Right hindlimb (tissue), 1 donor: Measurements from ENCODE around the gene GTSE1.
A peak's percentile ranks its signal among the peaks of the same experiment; 100 is the strongest.

Source experiments
- DNase-seq: peaks from one replicate; pipeline ENCODE4 v3.0.0-alpha.2; 2018

The GTSE1 gene

DNA sequence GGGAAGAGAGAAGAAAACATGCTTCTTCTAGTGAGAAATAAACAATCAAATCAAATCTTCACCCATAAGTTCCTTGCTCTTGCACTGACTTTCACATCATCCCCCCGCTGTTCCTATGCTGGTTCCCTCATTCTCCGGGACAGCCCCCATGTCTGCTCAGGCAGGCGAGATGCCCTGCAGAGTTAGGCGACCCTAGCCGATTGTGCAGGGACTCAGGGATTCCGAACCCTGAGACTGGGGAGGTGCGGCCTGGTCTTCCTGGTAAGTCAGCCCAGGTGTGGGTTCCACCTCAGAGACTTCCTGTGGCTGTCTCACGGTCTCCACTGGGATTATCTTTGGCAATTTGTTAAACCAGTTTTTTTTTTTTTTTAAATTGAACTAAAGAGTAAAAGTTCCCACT lies 22.3 kb upstream of the GTSE1 start:
- DNase-seq = no peak

- DNase-seq = no peak
Measured at GRCh38 chr22:46275455-46276122, 21.1 kb upstream of the GTSE1 start.

DNA sequence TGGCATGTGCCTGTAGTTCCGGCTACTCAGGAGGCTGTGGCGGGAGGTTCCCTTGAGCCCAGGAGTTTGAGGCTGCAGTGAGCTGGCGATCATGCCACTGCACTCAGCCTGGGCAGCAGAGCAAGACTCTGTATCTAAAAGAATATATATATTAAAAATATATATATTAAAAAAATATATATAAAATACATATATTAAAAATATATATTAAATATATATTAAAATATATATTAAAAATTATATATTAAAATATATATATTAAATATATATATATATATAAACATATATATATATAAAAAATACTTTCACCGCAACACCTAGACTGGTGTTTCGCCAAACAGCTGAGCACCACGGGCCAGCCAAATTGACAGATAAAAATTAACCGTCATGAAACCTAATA lies 20.1 kb upstream of the GTSE1 start:
- no peak for DNase-seq

GRCh38 chr22:46278656-46279645 lies 17.7 kb upstream of the GTSE1 start:
- no peak for DNase-seq

DNA sequence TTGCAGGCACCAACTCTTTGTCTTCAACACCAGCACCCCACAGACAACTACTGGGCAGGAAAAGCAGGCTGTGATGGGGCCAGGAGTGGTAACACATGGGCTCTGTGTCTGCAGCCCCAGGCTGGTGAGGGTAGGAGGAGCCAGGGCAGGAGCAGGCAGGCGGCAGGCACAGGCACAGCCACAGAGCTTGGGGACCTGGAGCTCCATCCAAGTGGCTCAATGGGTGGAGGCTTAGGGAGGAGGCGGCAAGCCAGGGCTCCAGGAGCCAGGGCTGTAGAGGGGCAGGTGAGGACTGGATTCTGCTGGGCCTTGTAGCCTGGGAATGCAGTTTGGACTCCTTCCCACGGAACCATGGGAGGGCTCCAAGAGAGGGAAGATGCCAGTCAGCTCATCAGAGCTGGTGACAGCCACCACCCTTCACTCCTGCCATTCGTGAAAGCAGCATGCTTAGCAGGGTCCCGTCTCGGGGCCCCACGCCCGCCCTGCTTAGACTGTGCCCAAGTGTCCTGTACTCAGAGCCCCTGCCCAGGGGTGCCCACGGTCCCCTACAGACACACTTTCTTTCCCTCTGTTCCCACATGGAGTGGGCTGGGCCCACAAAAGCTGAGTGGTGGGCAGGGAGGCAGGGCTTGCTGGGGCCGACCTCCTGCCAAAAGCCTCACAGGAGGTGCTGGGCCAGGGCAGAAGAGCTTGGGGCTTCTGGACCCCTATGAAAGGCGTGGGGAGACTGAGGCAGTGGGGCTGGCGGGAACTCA lies 16.4 kb upstream of the GTSE1 start:
- DNase-seq = no peak

- no peak for DNase-seq
Measured at GRCh38 chr22:46280999-46281623, 15.6 kb upstream of the GTSE1 start.

DNA sequence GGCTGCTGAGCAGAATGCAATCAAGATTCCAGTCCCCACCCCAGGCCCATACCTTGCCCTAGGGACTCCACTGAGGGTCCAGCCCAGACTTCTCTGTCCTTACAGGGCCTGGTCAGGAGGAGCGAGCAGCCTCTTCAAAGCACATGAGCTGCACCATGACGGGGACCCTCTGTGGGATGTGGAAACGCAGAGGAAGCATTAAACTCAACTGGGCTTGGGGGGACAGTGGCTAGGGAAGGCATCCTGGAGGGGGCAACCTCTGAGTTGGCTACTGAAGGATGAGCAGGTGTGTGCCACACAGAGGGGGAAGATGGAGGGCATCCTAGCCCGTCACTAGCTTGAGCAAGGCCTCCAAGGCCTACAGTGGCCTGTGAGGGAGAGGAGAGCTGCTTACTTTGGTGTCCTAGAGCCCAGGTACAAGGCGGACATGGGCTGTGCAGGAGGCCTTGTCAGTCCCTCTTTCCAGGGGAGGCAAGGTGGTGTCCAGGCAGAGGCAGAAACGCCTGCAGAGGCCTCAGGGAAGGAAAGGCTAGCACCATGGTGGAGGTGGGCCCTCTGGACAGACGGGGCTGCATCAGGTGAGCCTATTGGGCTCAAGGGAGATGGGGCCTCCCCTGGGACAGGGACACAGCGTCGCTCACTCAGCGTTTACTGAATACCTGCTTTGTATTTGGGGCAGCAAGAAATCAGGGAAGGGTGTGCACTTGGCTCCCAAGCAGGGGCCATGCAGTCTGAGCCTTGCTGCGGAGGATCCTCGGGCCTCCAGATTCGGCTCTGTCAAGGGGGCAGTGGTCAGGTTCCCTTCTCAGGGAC lies 14.6 kb upstream of the GTSE1 start:
- no peak for DNase-seq

DNA sequence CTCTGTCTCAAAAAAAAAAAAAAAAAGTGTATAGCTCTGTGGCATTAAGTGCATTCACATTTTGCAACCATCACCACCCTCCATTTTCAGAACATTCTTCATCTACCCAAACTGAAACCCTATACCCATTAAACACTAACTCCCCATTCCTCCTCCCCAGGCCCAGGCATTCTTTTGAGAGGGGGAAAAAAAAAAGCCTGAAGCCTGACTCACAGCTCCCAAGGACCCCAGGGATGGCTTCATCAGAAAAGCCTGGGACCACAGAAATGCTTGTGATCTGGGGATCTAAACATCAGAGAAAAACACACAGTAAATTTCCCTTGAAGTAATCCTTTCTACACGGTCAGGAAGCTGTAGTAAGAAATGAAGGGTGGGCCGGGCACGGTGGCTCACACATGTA lies 10.7 kb upstream of the GTSE1 start:
- no peak for DNase-seq

- no peak for DNase-seq
Measured at GRCh38 chr22:46286941-46287872, 9.5 kb upstream of the GTSE1 start.

- DNase-seq = no peak
Measured at GRCh38 chr22:46287873-46288751, 8.6 kb upstream of the GTSE1 start.

- no peak for DNase-seq
Measured at GRCh38 chr22:46288846-46289243, 7.8 kb upstream of the GTSE1 start.

DNA sequence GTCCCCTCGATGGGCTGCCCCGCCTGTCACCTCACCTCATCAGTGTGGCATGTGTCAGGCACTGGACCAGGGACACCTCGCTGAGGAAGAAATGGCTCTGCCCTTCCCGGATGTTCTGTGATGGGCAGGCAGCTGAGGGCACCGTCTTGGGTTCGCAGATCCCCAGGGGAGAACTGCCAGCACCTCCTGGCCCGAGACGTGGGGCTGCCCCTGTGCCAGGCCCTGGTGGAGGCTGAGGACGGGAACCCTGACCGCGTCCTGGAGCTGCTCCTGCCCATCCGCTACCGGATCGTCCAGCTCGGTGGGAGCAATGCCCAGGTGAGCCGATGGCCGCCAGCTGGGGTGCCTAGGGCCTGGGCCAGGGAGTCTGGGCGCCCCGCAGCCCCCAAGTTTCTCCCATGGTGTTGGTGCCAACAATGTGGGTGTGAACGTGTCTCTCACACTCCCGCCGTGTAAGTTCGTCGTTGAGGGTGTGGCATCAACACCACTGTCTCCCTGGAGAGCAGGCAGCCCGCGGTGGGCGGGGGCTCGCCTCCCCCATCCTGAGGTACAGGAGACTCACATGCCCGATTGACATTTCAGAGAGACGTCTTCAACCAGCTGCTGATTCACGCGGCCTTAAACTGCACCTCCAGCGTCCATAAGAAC lies 7.3 kb upstream of the GTSE1 start:
- no peak for DNase-seq

- DNase-seq = no peak
Measured at GRCh38 chr22:46290121-46290842, 6.4 kb upstream of the GTSE1 start.

- DNase-seq = no peak
Measured at GRCh38 chr22:46290843-46291785, 5.6 kb upstream of the GTSE1 start.

GRCh38 chr22:46292173-46292572 lies 4.5 kb upstream of the GTSE1 start:
- no peak for DNase-seq

- DNase-seq = no peak
Measured at GRCh38 chr22:46292732-46293131, 3.9 kb upstream of the GTSE1 start.

DNA sequence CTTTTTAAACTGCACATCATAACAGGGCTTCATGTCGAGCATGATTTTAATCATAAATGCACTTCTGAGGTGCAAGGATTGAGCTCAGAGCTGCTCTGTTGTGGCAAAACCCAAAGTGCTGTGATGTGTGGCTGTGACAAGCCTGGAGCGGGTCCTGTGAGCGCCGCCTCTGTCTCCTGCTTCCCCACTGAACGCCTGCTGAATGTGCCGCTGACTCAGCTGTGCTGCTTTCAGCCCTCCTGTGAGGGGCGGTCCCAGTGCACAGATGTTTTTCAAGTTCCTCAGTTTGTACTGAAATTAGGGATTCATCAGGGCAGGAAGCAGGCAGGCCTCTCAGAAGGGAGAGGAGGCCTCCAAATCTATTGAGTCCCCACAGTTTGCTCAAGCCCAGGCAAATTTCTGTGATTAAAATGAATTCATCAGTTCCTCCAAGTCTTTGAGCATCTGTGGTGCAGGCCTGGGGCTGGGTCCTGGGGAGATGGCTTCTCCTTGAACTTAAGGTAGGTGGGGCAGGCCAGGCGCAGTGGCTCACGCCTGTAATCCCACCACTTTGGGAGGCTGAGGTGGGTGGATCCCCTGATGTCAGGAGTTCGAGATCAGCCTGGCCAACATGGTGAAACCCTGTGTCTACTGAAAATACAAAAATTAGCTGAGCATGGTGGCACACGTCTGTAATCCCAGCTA lies 3.0 kb upstream of the GTSE1 start:
- DNase-seq = peak; percentile 76
